Measurements from ENCODE around the gene VMP1.
"Not testable (repeated sequence)": the region's sequence is repeated elsewhere in the genome, so short reads cannot be mapped to it uniquely, and the experiment has no call there.

The VMP1 gene

DNA sequence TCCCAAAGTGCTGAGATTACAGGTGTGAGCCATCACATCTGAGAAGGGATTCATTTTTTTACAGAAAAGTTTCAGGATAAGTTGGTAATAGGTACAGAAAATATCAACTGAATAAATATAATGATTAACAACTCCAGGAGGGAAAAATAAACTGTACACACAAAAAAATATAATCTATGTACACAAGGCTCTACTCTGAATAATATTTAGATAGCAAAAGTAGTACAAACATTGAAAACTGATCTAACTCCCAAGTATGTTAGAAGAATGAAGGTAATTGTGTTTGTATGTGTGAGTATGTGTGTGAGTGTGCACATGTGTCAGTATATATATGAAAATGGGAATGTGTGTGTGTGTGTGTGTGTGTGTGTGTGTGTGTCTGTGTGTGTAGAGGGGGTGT lies 164.9 kb downstream of the VMP1 start:
- no peak for DNase-seq

DNA sequence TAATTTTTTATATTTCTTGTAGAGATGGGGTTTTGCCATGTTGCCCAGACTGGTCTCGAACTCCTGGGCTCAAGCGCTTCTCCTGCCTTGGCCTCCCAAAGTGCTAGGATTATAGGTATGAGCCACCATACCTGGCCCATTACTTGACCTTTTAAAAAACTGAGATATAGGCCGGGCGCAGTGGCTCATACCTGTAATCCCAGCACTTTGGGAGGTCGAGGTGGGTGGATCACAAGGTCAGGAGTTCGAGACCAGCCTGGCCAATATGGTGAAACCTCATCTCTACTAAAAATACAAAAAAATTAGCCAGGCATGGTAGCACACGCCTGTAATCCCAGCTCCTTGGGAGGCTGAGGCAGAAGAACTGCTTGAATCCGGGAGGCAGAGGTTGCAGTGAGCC lies 166.0 kb downstream of the VMP1 start:
- DNase-seq: not testable (repeated sequence)

DNA sequence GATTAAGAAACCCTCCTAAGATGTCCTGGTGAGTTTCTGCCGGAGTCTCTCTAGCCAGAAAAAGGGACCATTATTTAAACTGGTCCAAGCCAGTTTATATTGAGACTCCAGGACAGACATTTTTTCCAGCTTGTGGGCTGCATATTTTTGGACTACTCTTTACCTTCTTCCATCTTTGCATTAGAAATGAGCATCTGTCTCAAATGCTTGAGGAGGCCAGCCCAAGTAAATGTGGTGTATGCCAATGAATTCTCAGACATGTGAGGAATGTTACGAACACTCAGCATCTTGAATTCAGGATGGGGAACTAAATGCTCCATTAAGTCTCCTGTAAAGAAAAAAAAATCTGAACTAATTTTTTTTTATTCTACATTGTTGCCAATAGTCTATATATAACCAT lies 166.9 kb downstream of the VMP1 start:
- DNase-seq: no peak

DNA sequence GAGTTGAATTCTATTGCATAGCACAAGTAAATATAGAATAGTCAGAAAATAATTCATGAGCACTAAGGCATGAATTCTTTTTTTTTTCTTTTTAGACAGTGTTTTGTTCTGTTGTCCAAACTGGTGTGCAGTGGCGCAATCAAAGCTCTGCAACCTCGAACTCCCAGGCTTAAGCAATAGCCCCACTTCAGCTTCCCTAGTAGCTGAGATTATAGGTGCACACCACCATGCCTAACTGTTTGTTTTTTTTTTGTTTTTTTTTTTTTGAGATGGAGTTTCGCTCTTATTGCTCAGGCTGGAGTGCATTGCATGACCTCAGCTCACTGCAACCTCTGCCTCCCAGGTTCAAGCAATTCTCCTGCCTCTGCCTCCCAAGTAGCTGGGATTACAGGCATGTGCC lies 168.7 kb downstream of the VMP1 start:
- no peak for DNase-seq

DNA sequence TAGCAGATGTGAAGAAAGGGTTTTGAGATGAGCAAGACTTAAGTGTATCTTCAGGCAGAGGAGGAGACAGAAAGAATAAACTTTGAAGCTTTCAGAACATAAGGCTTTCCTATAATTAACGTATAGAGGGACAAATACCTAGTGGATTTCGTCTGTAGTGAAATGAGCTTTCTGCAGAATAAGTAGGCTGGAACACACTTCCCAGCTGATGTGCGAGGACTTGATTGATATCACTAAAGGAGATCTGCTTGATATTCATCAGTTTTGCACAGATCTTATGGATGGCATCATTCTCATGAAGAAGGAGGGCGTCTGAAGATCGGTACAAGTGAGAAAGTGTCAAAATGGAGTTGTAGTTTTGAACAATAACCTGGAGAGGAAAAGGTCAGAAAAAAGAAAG lies 170.5 kb downstream of the VMP1 start:
- no peak for DNase-seq

DNA sequence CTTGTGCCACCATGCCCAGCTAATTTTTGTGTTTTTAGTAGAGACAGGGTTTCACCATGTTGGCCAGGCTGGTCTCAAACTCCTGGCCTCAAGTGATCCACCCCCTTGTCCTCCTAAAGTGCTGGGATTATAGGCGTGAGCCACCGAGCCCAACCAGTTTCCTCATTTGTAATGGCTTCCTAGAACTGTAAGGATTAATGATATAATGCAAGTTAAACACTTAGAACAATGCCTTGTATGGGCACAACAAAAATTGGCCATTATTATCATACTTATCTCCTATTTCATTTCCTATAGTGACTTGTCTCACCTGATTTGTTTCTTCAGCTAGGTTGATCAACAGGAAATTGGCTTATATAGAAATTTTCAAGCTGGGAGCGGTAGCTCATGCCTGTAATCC lies 171.2 kb downstream of the VMP1 start:
- no peak for DNase-seq

DNA sequence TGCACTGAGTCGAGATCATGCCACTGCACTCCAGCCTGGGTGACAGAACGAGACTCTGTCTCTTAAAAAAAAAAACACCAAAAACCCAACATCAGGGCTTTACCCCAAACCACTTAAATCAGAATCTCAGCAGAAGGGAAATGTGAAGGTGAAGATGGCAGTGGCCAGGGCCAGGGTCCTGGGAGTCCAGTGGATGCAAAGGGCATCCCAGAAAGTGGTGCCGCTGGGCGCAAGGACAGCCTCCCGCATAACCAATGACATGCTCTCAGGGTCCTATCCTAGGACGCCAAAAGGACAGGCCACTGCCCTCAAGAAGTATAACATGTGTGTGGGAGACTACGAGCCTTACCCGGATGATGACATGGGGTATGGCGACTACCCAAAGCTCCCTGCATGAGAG lies 177.4 kb downstream of the VMP1 start:
- DNase-seq: no peak

DNA sequence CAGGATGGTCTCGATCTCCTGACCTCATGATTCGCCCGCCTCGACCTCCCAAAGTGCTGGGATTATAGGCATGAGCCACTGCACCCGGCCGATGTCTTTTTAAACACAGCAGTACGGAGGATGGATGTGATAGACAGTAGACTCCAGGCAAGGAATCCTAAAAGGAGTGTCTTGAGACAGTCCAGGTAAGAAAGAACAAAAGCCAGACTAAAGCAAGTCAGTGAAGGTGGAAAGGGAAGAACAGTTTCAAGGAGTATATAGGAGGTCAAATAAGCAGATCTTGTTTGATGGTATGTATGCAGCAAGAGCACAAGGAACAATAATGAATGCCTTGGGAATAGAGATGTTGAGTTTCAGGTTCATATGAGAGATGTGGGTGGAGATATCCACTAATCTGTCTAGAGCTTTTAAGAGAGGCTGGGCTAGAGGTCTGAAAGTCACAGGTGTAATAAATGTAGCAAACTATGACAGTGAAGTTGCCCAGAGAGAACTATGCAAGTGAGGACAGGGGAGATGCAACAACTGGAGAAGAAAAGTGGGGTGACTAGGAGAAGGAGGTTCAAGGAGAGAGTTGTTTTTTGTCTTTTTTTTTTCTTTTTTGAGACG lies 180.8 kb downstream of the VMP1 start:
- no peak for DNase-seq

DNA sequence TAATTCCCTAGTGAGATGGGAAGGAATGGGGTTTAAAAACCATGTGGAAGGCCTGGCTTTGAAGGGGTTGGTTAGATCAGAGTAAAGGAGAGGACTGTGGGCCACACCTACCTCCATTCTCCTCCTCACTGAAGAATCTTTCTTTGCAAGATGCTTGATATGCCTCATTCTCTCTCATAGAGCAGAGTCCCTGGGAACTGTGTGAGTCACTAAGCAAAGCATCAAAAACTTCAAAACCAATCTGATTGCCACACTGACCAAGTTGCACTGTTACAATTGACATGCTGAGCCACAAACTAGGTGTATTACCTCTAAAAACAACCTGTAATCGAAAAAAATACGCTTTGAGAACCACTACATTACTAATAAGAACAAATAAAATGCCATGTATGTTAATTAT lies 183.3 kb downstream of the VMP1 start:
- DNase-seq: no peak
